NCI-H748 treated with DMSO at 0.1 percent for 48 hours (cell line): ENCODE measurements around the gene SLC52A1.

Experiments used
- DNase-seq: peaks from one replicate; lab custom pipeline; 2025; lab: John Stamatoyannopoulos, UW

Gene SLC52A1

DNA sequence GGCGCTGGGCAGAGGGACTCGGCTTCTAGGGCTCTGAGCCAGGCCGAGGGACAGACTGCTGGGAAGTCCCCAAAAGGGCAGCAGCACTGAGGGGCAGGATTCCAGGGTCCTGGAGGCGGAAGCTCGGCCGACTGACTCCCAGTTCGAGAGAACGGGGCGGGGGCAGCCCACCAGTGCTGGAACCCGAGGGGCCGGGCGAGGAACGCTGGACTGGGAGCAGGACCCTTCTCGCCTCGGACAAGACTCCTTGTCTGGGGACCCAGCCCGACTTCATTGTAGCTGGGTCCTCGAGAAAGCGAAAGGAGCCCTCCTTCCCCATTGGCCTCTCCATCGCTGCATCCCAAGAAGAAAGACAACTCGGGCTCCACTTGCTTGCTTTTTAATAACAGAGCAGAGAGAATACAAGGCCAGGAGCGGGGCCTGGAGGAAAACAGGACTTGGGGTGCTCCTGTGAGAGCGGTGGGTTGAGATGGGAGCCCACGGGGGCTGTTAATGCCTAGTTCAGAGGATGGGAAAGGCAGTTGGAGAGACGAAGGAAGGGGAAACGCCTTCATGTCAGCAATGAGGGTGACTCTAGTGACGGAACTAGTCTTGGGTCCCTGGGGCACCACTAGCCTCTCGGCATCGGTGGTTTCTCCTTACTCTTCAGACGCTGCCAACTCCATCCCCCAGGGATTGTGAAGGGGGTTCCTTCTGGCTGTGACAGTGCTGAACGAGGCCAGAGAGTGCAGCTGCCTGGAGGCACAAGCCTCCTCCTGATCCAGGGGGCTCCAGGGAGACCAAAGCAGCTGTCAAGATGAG is 47.3 kb downstream of the SLC52A1 start:
- DNase-seq, result no peak

DNA sequence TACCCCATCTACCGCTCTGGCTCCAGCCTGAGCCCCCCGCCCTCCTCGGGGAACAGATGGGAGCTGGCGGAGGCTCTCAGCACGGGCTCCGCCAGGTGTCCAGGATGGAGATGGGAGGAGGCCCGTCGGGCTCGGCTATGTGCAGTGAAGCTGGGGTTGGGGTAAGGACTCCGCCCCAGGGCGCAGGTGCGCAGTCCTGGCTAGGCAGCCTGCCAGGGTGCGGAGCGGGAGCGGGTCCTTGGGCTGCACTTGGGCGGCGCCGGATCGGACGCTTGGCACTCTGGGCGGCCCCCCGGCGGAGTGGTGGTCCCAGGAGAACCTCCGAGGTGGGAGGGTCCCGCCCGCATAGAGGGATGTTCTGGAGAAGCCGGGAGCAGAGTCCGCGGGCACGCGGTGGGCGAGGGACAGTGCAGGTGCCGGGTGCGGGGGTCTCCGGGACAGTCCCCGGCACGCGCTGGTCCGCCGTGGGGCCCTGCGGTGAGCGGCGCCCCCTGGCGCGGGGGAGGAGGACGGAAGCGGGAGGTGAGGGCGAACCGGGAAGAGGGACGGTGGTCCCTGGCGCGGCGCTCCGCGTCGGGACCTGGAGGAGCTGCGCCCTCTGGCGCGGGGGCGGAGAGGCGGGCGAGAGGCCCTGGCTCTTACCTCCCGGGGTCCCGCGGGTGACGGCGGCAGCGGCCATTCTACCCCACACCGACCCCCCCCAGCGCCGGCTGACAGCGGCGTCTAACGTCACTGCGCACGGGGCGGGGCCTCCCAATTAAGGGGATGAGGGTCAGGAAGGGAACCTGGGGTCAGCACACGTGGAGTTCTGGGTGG is 48.1 kb downstream of the SLC52A1 start, which contains the start of gene CAMTA2:
Gene CAMTA2, minus strand, starts transcription at position 725 of the 816 bp plus-strand sequence. CDS start 1,453 bp downstream, outside the sequence.
- peak; percentile 76 for DNase-seq

GRCh38 chr17:4986403-4986802 is 48.8 kb downstream of the SLC52A1 start:
- DNase-seq, result no peak
